ENCODE measurements around the gene CADM2.

The CADM2 gene

DNA sequence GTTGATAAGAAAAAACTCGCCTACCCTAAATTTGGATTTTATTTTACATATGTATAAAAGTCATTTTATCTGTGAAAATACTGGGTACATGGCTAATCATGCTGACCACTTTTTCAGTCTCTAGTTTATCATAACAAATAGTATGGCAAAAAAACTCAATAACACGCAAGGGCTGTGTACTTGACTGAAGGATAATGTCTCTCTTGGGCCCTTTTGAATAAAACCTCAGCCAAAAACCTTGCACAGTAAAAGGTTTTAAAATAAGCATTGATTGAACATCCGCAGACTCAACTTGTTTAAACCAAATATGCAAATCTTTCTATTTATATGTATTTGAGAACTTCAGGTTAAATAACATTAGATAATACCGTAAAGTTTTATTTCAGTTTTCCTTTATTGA is 285.3 kb downstream of the CADM2 start:
- no peak for TF ChIP-seq ZNF785 (tag by site-specific recombination; IDR thresholded peaks at IDR 0.05)
- TF ChIP-seq, protein P1, sequence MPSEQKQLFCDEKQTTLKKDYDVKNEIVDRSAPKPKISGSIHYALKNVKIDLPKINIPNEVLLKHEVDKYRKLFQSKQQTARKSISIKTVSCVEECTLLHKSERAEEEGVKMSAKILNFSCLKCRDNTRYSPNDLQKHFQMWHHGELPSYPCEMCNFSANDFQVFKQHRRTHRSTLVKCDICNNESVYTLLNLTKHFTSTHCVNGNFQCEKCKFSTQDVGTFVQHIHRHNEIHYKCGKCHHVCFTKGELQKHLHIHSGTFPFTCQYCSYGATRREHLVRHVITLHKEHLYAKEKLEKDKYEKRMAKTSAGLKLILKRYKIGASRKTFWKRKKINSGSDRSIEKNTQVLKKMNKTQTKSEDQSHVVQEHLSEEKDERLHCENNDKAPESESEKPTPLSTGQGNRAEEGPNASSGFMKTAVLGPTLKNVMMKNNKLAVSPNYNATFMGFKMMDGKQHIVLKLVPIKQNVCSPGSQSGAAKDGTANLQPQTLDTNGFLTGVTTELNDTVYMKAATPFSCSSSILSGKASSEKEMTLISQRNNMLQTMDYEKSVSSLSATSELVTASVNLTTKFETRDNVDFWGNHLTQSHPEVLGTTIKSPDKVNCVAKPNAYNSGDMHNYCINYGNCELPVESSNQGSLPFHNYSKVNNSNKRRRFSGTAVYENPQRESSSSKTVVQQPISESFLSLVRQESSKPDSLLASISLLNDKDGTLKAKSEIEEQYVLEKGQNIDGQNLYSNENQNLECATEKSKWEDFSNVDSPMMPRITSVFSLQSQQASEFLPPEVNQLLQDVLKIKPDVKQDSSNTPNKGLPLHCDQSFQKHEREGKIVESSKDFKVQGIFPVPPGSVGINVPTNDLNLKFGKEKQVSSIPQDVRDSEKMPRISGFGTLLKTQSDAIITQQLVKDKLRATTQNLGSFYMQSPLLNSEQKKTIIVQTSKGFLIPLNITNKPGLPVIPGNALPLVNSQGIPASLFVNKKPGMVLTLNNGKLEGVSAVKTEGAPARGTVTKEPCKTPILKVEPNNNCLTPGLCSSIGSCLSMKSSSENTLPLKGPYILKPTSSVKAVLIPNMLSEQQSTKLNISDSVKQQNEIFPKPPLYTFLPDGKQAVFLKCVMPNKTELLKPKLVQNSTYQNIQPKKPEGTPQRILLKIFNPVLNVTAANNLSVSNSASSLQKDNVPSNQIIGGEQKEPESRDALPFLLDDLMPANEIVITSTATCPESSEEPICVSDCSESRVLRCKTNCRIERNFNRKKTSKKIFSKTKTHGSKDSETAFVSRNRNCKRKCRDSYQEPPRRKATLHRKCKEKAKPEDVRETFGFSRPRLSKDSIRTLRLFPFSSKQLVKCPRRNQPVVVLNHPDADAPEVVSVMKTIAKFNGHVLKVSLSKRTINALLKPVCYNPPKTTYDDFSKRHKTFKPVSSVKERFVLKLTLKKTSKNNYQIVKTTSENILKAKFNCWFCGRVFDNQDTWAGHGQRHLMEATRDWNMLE (tag by site-specific recombination; conservative IDR thresholded peaks at IDR 0.05; ENCODE audit: low read depth): no peak
- no peak for TF ChIP-seq ZNF529 (tag by site-specific recombination; IDR thresholded peaks at IDR 0.05; ENCODE audit: insufficient replicate concordance)
- TF ChIP-seq, protein P2, sequence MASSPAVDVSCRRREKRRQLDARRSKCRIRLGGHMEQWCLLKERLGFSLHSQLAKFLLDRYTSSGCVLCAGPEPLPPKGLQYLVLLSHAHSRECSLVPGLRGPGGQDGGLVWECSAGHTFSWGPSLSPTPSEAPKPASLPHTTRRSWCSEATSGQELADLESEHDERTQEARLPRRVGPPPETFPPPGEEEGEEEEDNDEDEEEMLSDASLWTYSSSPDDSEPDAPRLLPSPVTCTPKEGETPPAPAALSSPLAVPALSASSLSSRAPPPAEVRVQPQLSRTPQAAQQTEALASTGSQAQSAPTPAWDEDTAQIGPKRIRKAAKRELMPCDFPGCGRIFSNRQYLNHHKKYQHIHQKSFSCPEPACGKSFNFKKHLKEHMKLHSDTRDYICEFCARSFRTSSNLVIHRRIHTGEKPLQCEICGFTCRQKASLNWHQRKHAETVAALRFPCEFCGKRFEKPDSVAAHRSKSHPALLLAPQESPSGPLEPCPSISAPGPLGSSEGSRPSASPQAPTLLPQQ (tag by site-specific recombination; IDR thresholded peaks at IDR 0.05): no peak
- no peak for TF ChIP-seq YY2 (tag by site-specific recombination; IDR thresholded peaks at IDR 0.05)
- no peak for TF ChIP-seq ZFP41 (tag by site-specific recombination; IDR thresholded peaks at IDR 0.05; ENCODE audit: borderline replicate concordance)
- no peak for TF ChIP-seq GFI1B (tag by site-specific recombination; IDR thresholded peaks at IDR 0.05)
- TF ChIP-seq ZSCAN16 (tag by site-specific recombination; IDR thresholded peaks at IDR 0.05): no peak
- no peak for TF ChIP-seq ZNF23 (tag by site-specific recombination; IDR thresholded peaks at IDR 0.05; ENCODE audit: borderline replicate concordance)
- TF ChIP-seq ZNF747 (tag by site-specific recombination; IDR thresholded peaks at IDR 0.05): no peak
- no peak for TF ChIP-seq ZNF776 (tag by site-specific recombination; IDR thresholded peaks at IDR 0.05; ENCODE audit: borderline replicate concordance)
- no peak for TF ChIP-seq ZNF174 (tag by site-specific recombination; IDR thresholded peaks at IDR 0.05)
- no peak for TF ChIP-seq ZNF354C (tag by site-specific recombination; IDR thresholded peaks at IDR 0.05; ENCODE audit: borderline replicate concordance, low read depth)
- TF ChIP-seq ZEB2 (tag by site-specific recombination; IDR thresholded peaks at IDR 0.05): no peak
- TF ChIP-seq, protein P3, sequence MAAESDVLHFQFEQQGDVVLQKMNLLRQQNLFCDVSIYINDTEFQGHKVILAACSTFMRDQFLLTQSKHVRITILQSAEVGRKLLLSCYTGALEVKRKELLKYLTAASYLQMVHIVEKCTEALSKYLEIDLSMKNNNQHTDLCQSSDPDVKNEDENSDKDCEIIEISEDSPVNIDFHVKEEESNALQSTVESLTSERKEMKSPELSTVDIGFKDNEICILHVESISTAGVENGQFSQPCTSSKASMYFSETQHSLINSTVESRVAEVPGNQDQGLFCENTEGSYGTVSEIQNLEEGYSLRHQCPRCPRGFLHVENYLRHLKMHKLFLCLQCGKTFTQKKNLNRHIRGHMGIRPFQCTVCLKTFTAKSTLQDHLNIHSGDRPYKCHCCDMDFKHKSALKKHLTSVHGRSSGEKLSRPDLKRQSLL (tag by site-specific recombination; IDR thresholded peaks at IDR 0.05): no peak
- no peak for TF ChIP-seq ZNF121 (tag by site-specific recombination; IDR thresholded peaks at IDR 0.05)
- no peaks in the 10 kb centered on the region for H3K4me1 ChIP-seq (ENCODE audit: control insufficient read depth, insufficient read depth, low read length)
- no peaks in the 10 kb centered on the region for H3K36me3 ChIP-seq (ENCODE audit: control insufficient read depth in 2 of 2, insufficient read depth in 1 of 2, low read length in 2 of 2)
- no peak overlapping the region for H3K4me3 ChIP-seq (ENCODE audit: low read depth, low read length)
- H3K27ac ChIP-seq (ENCODE audit: extremely low read depth, low read depth, low read length): no peak overlapping the region
- ChIA-PET CTCF (no interaction called here), POLR2A (no interaction called here)
- H3K9me3 ChIP-seq (ENCODE audit: control insufficient read depth, insufficient read depth, low read depth, low read length): no peaks in the 10 kb centered on the region

DNA sequence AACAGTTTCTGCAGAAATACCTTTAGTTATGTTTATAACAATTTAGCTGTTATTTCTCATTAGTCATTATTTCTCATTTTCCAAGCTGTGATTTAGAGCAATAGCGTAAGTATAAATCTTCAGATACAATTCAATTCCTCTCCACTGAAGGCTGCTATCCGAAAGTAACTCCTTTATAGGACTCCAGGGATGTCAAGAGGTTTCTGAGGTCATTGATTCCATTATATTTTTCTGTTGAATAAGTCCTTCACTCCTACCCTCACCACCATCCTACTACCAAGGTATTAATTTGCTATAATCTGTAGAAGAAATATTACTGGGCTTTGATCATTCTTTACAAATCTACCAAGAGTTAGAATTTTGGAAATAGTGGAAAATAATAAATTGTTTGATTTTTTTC is 285.7 kb downstream of the CADM2 start:
- no peaks in the 10 kb centered on the region for H3K9me3 ChIP-seq (ENCODE audit: control insufficient read depth, insufficient read depth, low read depth, low read length)
- no peak overlapping the region for H3K27ac ChIP-seq (ENCODE audit: extremely low read depth, low read depth, low read length)
- no peaks in the 10 kb centered on the region for H3K36me3 ChIP-seq (ENCODE audit: control insufficient read depth in 2 of 2, insufficient read depth in 1 of 2, low read length in 2 of 2)
- no peaks in the 10 kb centered on the region for H3K4me1 ChIP-seq (ENCODE audit: control insufficient read depth, insufficient read depth, low read length)
- no peak overlapping the region for H3K4me3 ChIP-seq (ENCODE audit: low read depth, low read length)
- POLR2A ChIA-PET: no interaction called here
- CTCF ChIA-PET: no interaction called here
- TF ChIP-seq KLF8 (tag by site-specific recombination; IDR thresholded peaks at IDR 0.05) (no peak), ZNF514 (tag by site-specific recombination; IDR thresholded peaks at IDR 0.05) (no peak), ZBTB1 (tag by site-specific recombination; IDR thresholded peaks at IDR 0.05) (no peak), ZNF624 (tag by site-specific recombination; IDR thresholded peaks at IDR 0.05) (no peak), ZNF184 (tag by site-specific recombination; IDR thresholded peaks at IDR 0.05) (no peak), ZNF311 (tag by site-specific recombination; IDR thresholded peaks at IDR 0.05; ENCODE audit: borderline replicate concordance) (no peak), ZNF2 (tag by site-specific recombination; IDR thresholded peaks at IDR 0.05) (no peak), OVOL3 (tag by site-specific recombination; IDR thresholded peaks at IDR 0.05) (no peak)
- TF ChIP-seq, protein P4, sequence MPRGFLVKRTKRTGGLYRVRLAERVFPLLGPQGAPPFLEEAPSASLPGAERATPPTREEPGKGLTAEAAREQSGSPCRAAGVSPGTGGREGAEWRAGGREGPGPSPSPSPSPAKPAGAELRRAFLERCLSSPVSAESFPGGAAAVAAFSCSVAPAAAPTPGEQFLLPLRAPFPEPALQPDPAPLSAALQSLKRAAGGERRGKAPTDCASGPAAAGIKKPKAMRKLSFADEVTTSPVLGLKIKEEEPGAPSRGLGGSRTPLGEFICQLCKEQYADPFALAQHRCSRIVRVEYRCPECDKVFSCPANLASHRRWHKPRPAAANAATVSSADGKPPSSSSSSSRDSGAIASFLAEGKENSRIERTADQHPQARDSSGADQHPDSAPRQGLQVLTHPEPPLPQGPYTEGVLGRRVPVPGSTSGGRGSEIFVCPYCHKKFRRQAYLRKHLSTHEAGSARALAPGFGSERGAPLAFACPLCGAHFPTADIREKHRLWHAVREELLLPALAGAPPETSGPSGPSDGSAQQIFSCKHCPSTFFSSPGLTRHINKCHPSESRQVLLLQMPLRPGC (tag by site-specific recombination; IDR thresholded peaks at IDR 0.05): no peak
- TF ChIP-seq, protein P5, sequence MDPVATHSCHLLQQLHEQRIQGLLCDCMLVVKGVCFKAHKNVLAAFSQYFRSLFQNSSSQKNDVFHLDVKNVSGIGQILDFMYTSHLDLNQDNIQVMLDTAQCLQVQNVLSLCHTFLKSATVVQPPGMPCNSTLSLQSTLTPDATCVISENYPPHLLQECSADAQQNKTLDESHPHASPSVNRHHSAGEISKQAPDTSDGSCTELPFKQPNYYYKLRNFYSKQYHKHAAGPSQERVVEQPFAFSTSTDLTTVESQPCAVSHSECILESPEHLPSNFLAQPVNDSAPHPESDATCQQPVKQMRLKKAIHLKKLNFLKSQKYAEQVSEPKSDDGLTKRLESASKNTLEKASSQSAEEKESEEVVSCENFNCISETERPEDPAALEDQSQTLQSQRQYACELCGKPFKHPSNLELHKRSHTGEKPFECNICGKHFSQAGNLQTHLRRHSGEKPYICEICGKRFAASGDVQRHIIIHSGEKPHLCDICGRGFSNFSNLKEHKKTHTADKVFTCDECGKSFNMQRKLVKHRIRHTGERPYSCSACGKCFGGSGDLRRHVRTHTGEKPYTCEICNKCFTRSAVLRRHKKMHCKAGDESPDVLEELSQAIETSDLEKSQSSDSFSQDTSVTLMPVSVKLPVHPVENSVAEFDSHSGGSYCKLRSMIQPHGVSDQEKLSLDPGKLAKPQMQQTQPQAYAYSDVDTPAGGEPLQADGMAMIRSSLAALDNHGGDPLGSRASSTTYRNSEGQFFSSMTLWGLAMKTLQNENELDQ (tag by site-specific recombination; IDR thresholded peaks at IDR 0.05; ENCODE audit: low read depth): no peak
